Measurements from ENCODE around the gene SYT13. TPM values are rescaled to one million over a fixed set of nuclear protein-coding genes. Genes with fewer than 3 reads are reported as not detected.

SYT13 gene
- total RNA-seq, 1 experiment from 2014 or later = not detected

GRCh38 chr11:45233804-45234170, 52.4 kb downstream of the SYT13 start:
- no TSS peak for BruUV-seq (replicated peaks)
- ChIA-PET CTCF (interaction anchor here (0.6 to 0.7 kb wide), 2 partner anchors 39 to 917 kb away, joined by 3 to 7 read pairs; no protein-coding TSS in a partner anchor), POLR2A (ENCODE audit: unreplicated experiment) (interaction anchor here (0.6 kb wide), 1 partner anchor 93 kb away, joined by 7 read pairs; no protein-coding TSS in a partner anchor)
- no peak overlapping the region for H3K27ac ChIP-seq
- H3K9me3 ChIP-seq (ENCODE audit: insufficient read depth, low read depth) = no peaks in the 10 kb centered on the region
- intact Hi-C loops (cut with micrococcal nuclease; ENCODE audit: unreplicated experiment) = no loop called here
- no peaks in the 10 kb centered on the region for H3K79me2 ChIP-seq (ENCODE audit: low read depth)
- H3K4me2 ChIP-seq = no peak overlapping the region
- no peaks in the 10 kb centered on the region for H3K4me1 ChIP-seq (replicated peaks; ENCODE audit: insufficient read depth)
- TF ChIP-seq EZH2 (IDR thresholded peaks at IDR 0.05; ENCODE audit: low read depth) = no peak
- TF ChIP-seq CTCF (conservative IDR thresholded peaks at IDR 0.05) = no peak; the same call in 1 of the 2 replicates
- no peaks in the 10 kb centered on the region for H4K20me1 ChIP-seq (ENCODE audit: insufficient read depth)
- H3F3A ChIP-seq (ENCODE audit: insufficient read depth, low read depth) = no peaks in the 10 kb centered on the region
- no peaks in the 10 kb centered on the region for H3K36me3 ChIP-seq (ENCODE audit: low read depth)
- H3K27me3 ChIP-seq (ENCODE audit: insufficient read depth, low read depth) = peaks cover 58% of the 10 kb centered on the region
- H3K9me2 ChIP-seq (ENCODE audit: insufficient read depth) = no peaks in the 10 kb centered on the region
- DNase-seq = no peak
- H2AFZ ChIP-seq = no peak overlapping the region
- H3K4me3 ChIP-seq = no peak overlapping the region

GRCh38 chr11:45233121-45233803, 52.9 kb downstream of the SYT13 start:
- TF ChIP-seq CTCF (conservative IDR thresholded peaks at IDR 0.05) = peak; percentile 89
- no peak for TF ChIP-seq EZH2 (IDR thresholded peaks at IDR 0.05; ENCODE audit: low read depth)
- Histone ChIP-seq H3K27ac (no peak overlapping the region), H3K79me2 (ENCODE audit: low read depth) (no peaks in the 10 kb centered on the region), H3K4me3 (no peak overlapping the region), H3F3A (ENCODE audit: insufficient read depth, low read depth) (no peaks in the 10 kb centered on the region), H2AFZ (no peak overlapping the region), H3K27me3 (ENCODE audit: insufficient read depth, low read depth) (peaks cover 58% of the 10 kb centered on the region), H4K20me1 (ENCODE audit: insufficient read depth) (no peaks in the 10 kb centered on the region), H3K9me2 (ENCODE audit: insufficient read depth) (no peaks in the 10 kb centered on the region), H3K9me3 (ENCODE audit: insufficient read depth, low read depth) (no peaks in the 10 kb centered on the region), H3K36me3 (ENCODE audit: low read depth) (no peaks in the 10 kb centered on the region), H3K4me1 (replicated peaks; ENCODE audit: insufficient read depth) (no peaks in the 10 kb centered on the region), H3K4me2 (no peak overlapping the region)
- POLR2A ChIA-PET (ENCODE audit: unreplicated experiment) = interaction anchor here (0.6 kb wide), 1 partner anchor 46 kb away, joined by 3 read pairs; no protein-coding TSS in a partner anchor
- CTCF ChIA-PET = interaction anchor here (0.7 kb wide), 1 partner anchor 38 kb away, joined by 7 read pairs; no protein-coding TSS in a partner anchor
- intact Hi-C loops (cut with micrococcal nuclease; ENCODE audit: unreplicated experiment) = no loop called here
- DNase-seq = peak in 1 of 2 experiments; percentile 69
- no TSS peak for BruUV-seq (replicated peaks)

GRCh38 chr11:45232341-45233080, 53.6 kb downstream of the SYT13 start:
- no peaks in the 10 kb centered on the region for H3K4me1 ChIP-seq (replicated peaks; ENCODE audit: insufficient read depth)
- H4K20me1 ChIP-seq (ENCODE audit: insufficient read depth) = no peaks in the 10 kb centered on the region
- TF ChIP-seq EZH2 (IDR thresholded peaks at IDR 0.05; ENCODE audit: low read depth) (no peak), CTCF (conservative IDR thresholded peaks at IDR 0.05) (no peak)
- H3K27ac ChIP-seq = no peak overlapping the region
- no peak overlapping the region for H3K4me3 ChIP-seq
- intact Hi-C loops (cut with micrococcal nuclease; ENCODE audit: unreplicated experiment) = no loop called here
- no peaks in the 10 kb centered on the region for H3K9me3 ChIP-seq (ENCODE audit: insufficient read depth, low read depth)
- H3K4me2 ChIP-seq = no peak overlapping the region
- no peak for DNase-seq
- H3K36me3 ChIP-seq (ENCODE audit: low read depth) = no peaks in the 10 kb centered on the region
- no peaks in the 10 kb centered on the region for H3K79me2 ChIP-seq (ENCODE audit: low read depth)
- peaks cover 60% of the 10 kb centered on the region for H3K27me3 ChIP-seq (ENCODE audit: insufficient read depth, low read depth)
- POLR2A ChIA-PET (ENCODE audit: unreplicated experiment) = interaction anchor here (0.6 kb wide), 1 partner anchor 45 kb away, joined by 3 read pairs; no protein-coding TSS in a partner anchor
- CTCF ChIA-PET = no interaction called here
- no peak overlapping the region for H2AFZ ChIP-seq
- no peaks in the 10 kb centered on the region for H3K9me2 ChIP-seq (ENCODE audit: insufficient read depth)
- no TSS peak for BruUV-seq (replicated peaks)
- H3F3A ChIP-seq (ENCODE audit: insufficient read depth, low read depth) = no peaks in the 10 kb centered on the region

Data from PC-9 (cell line).